Stimulated activated CD4-positive, alpha-beta T cell treated with anti-CD3 and anti-CD28 coated beads, Interleukin-4, amount 100 ng/mL, for 24 hours (primary cell): Measurements from ENCODE around the gene PTGFRN.
A peak's percentile ranks its signal among the peaks of the same experiment; 100 is the strongest.
"Not testable (repeated sequence)": the region's sequence is repeated elsewhere in the genome, so short reads cannot be mapped to it uniquely, and the experiment has no call there.

Source experiments
- DNase-seq: peaks from one replicate; pipeline ENCODE4 v3.0.0-alpha.2; 2020

Gene PTGFRN

GRCh38 chr1:116909512-116910378, at the start of gene PTGFRN:
Gene PTGFRN, plus strand, starts transcription at chr1:116909916. Its CDS starts 288 bp downstream, at chr1:116910204.
- peak; percentile 23 for DNase-seq

GRCh38 chr1:116860167-116860566, 49.5 kb upstream of the PTGFRN start:
- not testable (repeated sequence) for DNase-seq

- no peak for DNase-seq
These were observed 48.6 kb upstream of the PTGFRN start for GRCh38 chr1:116861137-116861536.

GRCh38 chr1:116863031-116863430, 46.7 kb upstream of the PTGFRN start:
- not testable (repeated sequence) for DNase-seq

GRCh38 chr1:116866478-116866877, 43.2 kb upstream of the PTGFRN start:
- not testable (repeated sequence) for DNase-seq

GRCh38 chr1:116868385-116868784, 41.3 kb upstream of the PTGFRN start:
- DNase-seq, result no peak

GRCh38 chr1:116869611-116870010, 40.1 kb upstream of the PTGFRN start:
- no peak for DNase-seq

DNA sequence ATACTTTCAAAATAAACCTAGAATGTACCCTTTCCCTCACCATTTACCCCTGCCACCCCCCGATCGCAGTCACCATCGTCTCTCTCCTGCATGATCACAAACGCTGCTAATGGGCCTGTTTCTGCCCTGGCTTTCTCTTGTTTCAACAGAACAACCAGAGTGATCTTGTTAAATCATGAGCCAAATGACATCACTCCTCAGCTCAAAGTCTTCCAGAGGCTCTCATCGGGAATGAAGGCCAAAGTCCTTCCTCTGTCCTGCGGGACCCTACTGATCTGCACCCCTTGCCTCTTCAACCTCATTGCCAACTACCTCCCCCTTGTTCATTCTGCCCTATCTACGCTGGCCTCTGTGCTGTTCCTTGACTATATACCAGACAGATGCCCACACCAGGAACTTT, 39.4 kb upstream of the PTGFRN start:
- DNase-seq, result no peak

DNA sequence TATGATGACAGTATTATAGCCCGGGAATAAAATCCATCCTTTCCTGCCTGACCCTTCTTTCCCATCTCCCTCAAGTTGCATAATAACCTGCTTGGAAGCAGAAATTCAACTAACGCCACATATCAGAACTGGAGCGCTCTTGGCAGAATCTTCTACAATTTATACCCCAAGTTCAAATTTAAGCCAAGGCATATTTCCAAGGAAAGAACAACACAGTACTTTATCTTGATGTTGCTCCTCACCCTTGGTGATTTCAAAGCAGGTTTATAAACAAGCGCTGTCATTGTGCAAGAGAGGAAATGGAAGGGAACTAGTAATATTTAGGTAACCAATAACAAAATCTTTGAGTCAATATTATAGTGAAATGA, 38.0 kb upstream of the PTGFRN start:
- DNase-seq, result no peak

DNA sequence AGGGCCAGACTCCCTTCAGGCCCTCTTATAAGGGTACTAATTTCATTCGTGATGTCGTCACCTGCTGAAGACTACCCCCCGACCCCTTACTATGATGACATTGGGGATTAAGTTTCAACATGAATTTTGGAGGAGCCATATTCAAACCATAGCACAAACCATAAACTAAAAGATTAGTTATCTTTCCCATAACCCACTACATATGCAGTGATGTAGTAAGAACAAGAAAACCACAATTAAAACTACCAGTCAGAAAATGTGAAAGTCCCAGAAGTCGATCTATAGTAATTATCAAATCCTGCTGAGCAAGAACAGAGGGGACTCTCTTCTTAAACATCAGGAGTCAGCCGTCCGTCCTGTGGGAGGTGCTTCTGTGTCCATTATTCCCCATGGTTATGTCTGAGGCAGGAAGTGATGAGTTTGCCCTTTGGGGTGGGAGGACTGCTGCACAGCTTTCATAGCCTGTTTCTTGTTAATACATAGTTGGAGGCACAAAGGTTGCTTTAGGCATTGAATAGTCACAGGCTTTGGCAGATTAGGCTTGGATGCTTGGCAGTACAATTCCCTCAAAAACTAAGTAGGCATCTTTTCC, 35.9 kb upstream of the PTGFRN start:
- peak; percentile 17 for DNase-seq

DNA sequence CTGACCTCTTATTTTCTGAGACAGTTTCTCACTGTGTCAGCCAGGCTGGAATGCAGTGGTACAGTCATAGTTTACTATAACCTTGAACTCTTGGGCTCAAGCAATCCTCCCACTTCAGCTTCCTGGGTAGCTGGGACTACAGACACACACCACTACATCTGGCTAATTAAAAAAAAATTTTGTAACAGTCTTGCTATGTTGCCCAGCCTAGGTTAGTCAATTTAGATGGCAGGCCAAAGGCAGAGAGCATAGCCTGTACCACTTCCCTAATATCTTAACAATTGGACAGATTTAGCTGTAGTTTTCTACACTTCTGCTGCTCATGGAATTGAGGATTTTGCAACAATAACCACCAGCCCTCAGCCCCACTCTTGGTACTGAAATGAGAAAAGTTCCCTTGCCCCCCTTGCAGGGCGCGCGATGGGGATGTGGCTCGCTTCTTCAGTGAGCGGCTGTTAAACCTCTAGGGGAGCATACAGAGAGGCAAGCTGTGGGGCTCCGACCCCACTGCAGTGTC, 34.9 kb upstream of the PTGFRN start:
- DNase-seq, result no peak

DNA sequence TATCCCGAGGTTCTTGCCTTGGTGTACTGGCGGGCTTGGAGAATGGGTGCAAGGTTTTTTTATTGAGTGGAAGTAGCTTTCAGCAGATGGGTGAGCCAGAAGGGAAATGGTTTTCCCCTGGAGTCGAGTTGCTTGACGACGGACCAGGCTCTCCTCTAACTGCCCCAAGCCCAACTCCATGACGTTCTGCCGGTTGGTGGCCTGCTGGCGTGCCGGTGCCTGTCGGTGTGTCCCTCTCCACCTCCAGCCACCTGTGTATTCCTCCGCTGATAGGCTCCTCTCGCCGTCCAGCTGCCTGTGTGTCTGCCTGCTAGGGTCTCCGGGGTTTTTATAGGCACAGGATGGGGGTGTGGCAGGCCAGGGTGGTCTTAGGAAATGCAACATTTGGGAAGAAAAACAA, 34.3 kb upstream of the PTGFRN start:
- DNase-seq, result no peak

DNA sequence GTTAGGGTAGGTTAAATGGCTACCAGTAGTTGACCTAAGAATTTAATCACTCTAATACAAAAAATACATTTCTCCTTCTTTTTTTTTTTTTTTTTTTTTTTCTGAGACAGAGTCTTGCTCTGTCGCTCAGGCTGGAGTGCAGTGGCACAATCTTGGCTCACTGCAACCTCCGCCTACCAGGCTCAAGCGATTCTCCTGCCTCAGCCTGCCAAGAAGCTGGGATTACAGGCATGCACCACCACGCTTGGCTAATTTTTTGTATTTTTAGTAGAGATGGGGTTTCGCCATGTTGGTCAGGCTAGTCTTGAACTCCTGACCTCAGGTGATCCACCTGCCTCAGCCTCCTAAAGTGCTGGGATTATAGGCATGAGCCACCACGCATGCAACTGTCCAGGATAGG, 33.8 kb upstream of the PTGFRN start:
- DNase-seq, result not testable (repeated sequence)

DNA sequence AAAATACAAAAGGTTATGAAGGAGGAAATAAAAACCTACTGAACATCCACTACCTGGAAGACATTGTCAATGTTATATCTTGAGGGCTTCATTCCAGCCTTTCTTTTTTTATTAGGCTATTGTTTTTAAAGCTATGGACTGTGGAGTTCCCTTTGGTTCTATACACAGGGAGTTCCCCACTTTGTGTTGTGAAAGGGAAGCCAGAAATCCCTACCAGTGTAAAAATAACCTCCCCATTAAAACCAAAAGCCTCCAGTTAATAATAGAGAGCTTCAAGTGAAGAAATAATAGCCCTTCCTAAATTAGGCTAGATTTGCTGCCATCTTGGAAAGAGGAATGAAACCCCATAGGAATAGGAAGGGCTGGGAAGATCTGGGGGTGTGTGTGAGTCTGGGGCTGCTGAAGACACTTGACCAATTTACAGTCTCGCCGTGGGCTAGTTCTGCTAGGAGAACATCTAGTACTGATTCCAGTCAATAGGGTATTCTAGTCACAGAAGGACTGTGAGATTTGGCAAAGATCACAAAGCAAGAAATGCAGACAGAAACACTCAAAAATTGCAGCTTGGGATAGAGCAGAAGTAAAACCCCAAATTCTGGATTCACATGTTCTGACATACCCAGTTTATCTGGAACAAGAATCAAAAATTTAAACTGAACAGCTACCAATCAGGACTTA, 32.4 kb upstream of the PTGFRN start:
- no peak for DNase-seq

GRCh38 chr1:116878804-116879477, 30.8 kb upstream of the PTGFRN start:
- peak; percentile 18 for DNase-seq

DNA sequence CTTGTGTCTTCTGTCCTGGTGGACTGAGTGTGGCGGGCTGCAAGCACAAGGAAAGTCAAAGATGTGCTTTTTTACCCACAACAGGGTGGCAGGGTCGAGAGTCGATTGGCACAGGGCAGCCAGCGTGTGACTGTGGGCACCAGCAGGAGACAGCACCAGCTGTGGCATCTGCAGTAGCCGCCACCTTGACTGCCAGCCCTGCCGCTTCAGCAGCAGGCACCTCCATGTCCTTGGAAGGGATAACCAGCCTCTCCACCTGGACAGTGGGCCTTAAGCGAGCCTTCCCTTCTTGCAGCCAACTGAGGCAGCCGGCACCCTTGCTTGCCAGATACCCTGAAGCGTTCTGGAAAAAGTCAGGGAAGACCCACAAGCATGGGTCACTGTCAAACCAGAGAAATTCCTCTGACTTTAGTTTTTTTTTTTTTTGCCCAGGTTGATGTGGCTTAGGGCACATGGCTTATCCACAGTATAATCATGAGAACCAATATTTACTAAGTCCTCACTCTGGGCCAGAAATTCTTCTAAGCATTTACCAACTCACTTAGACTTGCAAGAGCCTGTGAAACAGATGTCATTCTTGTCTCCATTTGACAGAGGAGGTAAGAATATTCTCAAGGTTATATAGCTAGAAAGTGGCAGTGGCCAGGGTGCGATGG, 30.1 kb upstream of the PTGFRN start:
- no peak for DNase-seq

DNA sequence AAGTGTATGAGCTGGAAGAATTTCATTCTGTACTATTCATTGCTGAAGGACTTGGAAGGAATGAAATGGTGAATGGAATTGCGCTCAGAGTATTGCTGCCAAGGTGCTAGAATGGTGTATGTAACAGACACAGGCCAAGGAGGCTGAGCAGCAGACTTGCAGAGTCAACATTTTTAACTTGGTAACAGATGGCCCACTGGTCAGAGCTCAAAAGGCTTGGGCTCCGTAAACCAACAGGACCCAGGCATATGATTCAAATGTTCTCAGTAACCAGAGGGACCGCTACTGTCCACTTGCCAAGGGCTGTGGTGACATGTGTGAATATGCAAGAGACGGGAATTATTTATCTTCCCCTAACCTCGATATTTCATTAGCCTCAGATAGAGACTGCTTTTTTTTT, 28.8 kb upstream of the PTGFRN start:
- no peak for DNase-seq

- peak; percentile 39 for DNase-seq
These were observed 27.7 kb upstream of the PTGFRN start for GRCh38 chr1:116881879-116882520.

- no peak for DNase-seq
These were observed 26.9 kb upstream of the PTGFRN start for GRCh38 chr1:116882866-116883265.

- no peak for DNase-seq
These were observed 23.3 kb upstream of the PTGFRN start for GRCh38 chr1:116886291-116886878.

DNA sequence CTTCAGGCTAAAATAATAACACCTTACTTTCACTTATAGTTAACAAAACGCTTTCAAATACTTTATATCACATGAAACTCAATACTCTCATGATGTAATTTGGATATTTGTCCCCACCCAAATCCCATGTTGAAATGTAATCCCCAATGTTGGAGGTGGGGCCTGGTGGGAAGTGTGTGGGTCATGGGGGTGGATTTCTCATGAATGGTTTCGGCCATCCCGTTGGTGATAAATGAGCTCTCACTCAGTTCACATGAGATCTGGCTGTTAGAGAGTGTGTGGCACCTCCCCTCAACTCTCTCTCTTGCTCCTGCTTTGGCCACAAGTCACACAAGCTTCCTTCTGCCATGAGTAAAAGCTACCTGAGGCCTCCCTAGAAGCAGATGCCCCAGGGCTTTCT, 22.5 kb upstream of the PTGFRN start:
- DNase-seq, result no peak

GRCh38 chr1:116889380-116889779, 20.3 kb upstream of the PTGFRN start:
- DNase-seq, result no peak
